GM20431 (cell line): Measurements from ENCODE around the gene PTCH2.

Experiments used
- in situ Hi-C: fragments of 300-500 bp; cut with MseI, MboI; formaldehyde crosslinking; loops from one replicate; pipeline ENCODE4 v1.15.0; 2020; ENCODE audit warnings: low sequenced_read_pairs; ENCODE audit not compliant: unreplicated experiment

Gene PTCH2

DNA sequence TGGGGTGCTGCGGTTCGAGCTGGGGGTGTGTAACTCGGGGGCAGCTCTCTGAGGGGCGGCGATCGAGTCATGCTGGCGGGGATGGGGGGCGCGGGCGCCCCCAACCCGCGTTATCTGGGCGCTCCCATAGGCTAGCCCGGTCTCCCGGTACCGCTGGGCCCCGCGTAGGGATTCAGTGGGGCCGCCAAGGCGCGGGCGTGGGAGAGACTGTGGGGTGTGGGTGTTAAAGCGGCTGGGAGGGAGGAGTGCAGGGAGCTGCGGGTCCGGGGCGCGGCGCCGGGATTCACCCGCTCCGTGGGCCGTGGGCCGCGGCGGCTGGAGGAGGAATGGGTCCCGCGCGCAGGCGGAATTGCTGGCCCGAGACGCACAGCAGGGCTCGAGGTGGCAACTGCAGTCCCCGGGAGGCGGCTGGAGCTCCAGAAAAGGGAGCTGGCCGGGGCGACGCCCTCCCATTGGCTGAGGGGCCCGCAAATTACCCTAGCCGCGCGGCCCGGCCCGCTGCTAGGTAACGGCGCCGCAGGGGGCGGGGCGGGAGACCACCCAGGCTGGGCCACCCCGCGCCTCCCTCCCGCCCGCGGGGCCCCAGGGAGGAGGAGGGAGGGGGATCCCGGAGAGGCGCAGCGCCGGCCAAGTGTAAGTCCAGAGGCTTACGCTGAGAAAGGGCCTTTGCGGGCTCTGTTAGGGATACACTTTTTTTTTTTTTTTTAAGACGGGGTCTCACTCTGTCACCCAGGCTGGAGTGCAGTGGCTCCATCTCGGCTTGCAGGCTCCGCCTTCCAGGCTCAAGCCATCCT, at the start of gene PTCH2:
PTCH2 (minus strand) TSS at position 392 of the 794 bp plus-strand sequence; CDS start at position 71, 321 bp downstream.
- in situ Hi-C loops: no loop called here

- in situ Hi-C loops: no loop called here
Observed at GRCh38 chr1:44890007-44890406, 47.0 kb upstream of the PTCH2 start.

DNA sequence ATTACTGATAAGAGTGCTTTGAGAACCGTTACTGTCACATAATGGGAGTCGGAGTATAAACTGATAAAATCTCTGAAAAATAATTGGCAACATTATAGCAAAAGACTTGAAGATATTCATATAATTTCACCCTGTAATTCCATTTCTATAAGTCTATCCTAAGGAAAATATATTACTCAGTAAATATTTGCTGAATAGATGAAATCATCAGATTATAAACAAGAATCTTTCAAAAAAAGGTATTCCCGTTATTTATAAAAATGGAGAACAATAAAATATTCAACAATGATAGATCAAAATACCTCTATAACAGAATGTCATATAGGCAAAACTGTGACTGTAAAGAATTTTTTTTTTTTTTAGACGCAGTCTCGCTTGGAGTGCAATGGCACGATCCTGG, 42.4 kb upstream of the PTCH2 start:
- in situ Hi-C loops: no loop called here

- in situ Hi-C loops: no loop called here
Observed at GRCh38 chr1:44884746-44885145, 41.7 kb upstream of the PTCH2 start.

GRCh38 chr1:44881011-44881632, 38.1 kb upstream of the PTCH2 start:
- in situ Hi-C loops: no loop called here

DNA sequence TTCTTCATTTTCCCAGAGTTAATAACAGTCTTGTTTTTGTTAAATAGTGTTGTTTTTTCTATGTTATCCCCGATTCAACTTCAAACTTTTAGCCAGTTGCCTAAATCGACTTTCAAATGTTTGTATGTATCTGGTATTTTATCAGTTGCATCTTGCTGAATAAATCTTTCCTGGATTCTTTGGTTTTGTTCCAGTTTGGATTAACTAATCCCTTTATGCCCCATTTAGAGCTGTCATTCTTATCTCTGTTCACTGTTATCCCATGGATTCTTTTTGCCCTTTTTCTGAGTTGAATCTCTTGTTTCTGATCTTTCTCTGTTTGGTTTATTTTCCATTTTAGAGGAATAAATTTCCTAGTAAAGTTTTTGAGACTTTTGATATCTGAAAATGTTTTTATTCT, 31.1 kb upstream of the PTCH2 start:
- in situ Hi-C loops: no loop called here

DNA sequence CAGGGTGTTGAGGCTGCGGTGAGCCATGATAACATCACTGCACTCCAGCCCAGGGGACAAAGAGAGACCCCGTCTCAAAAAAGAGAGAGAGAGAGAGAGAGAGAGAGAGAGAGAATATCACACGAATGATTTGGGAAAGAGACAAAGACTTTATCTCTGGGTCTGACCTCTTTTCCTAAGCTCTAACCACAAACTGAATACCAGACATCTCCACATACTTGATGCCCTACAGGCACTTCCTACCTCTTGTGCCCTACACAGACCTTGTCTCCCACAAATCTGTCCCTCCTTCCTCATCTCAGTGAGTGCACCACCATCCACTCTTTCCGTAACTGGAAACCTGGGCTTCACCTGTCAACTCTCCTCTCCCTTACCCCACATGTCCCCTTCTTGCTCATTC, 27.0 kb upstream of the PTCH2 start:
- in situ Hi-C loops: no loop called here

GRCh38 chr1:44867801-44868200, 24.7 kb upstream of the PTCH2 start:
- in situ Hi-C loops: no loop called here

GRCh38 chr1:44862829-44863401, 19.9 kb upstream of the PTCH2 start:
- in situ Hi-C loops: no loop called here

DNA sequence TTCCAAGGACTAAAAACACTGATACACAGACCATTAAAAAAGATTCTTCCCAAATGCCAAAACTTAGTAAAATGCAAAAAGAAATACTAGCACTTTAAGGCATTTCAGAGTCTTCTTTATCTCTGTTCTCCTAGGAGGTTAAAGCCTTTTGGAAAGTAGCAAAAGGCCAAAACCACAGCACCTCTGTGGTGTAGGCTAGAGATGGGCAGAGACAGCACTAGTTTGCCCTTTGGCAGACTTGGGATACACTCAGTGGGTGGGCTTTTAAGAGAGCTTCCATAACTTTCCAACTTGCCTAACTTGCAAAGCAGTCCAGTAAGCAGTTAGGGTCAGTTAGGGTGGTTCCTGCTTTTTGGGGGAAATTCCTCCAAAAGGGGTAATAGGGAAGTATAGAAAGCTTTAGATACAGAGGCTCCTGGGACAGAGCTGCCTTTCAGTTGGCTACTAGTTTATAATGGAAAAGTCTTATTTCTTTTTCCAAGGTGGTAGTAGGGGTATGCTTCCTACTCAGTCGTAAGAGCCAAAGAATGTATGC, 17.9 kb upstream of the PTCH2 start:
- in situ Hi-C loops: no loop called here

DNA sequence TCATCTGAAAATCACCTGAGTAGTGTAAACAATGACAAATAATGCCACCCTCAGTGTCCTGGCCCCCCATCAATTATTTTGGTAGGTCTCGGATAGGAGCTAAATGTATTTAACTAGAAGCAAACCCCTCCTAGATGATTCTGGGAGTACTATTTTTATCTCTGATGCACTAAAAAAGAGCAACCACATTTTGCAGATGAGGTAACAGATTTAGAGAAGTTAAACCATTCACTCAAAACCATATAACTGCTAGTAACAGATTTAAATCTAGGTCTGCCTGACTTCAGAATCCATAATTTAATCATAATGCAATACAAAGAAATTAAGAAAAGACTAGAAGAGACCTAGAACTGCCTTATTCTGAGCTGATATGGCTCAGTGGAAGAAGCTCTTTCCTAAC, 17.3 kb upstream of the PTCH2 start:
- in situ Hi-C loops: no loop called here

DNA sequence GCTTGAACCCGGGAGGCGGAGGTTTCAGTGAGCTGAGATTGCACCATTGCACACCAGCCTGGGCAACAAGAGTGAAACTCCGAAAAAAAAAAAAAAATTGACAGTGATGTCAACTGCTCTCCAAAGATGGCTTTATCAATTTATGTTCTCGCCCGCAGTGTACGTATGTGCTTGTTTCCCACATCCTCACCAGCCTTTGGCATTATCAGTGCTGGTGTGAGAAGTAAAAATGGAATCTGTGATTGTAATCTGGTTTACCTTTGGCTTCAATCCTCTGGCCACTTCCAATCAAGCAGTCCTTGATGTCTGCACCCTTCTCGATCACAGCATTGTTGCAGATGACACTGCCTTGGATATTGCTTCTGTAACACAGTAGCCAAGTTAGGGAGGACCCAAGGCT, 14.4 kb upstream of the PTCH2 start:
- in situ Hi-C loops: no loop called here

GRCh38 chr1:44855742-44856141, 12.7 kb upstream of the PTCH2 start:
- in situ Hi-C loops: no loop called here

DNA sequence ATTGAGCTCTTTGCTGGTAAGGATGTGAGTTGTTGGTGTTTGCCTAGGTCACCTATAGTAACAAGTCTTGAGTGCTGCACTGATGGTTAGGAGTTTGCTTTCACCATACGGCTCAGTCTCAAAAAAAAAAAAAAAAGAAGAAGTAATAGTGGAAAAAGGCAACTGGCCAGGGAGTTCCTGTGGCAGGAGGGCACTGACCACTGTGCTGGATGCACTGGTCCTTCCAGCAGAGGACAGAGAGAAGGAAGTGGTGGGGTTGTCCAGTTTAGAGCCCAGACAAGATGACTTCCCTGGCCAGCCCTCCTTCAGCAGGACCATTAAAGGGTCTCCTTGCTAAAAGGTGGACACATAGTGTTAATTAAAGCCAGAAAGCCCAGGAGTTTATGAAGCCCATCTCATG, 11.9 kb upstream of the PTCH2 start:
- in situ Hi-C loops: no loop called here

DNA sequence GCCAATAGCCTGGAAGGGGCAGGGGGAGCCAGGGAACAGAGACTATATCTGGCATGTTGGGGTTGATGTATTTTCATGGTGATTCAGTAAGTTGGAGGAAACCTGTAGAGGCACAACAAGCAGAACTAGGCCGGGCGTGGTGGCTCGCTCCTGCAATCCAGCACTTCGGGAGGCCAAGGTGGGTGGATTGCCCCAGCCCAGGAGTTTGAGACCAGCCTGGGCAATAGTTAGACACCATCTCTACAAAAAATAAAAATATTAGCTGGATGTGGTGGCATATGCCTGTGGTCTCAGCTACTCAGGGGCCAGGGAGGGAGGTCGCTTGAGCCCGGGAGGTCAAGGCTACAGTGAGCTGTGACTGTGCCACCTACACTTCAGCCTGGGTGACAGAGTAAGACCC, 10.1 kb upstream of the PTCH2 start:
- in situ Hi-C loops: no loop called here

- in situ Hi-C loops: no loop called here
Observed at GRCh38 chr1:44851308-44851707, 8.3 kb upstream of the PTCH2 start.

- in situ Hi-C loops: no loop called here
Observed at GRCh38 chr1:44849575-44850132, 6.6 kb upstream of the PTCH2 start.

- in situ Hi-C loops: no loop called here
Observed at GRCh38 chr1:44848456-44849181, 5.6 kb upstream of the PTCH2 start.

GRCh38 chr1:44847845-44848244, 4.8 kb upstream of the PTCH2 start:
- in situ Hi-C loops: no loop called here

GRCh38 chr1:44846985-44847384, 3.9 kb upstream of the PTCH2 start:
- in situ Hi-C loops: no loop called here
